HG03521 (cell line): ENCODE measurements around the gene PXDC1.
"Not testable (repeated sequence)": the region's sequence is repeated elsewhere in the genome, so short reads cannot be mapped to it uniquely, and the experiment has no call there.

Experiments used
- ATAC-seq: cut with Tn5 transposase; IDR thresholded peaks from one replicate; pipeline ENCODE4 v1.9.1; 2021; ENCODE audit warnings: mild to moderate bottlenecking, moderate library complexity; ENCODE audit not compliant: unreplicated experiment

The PXDC1 gene

DNA sequence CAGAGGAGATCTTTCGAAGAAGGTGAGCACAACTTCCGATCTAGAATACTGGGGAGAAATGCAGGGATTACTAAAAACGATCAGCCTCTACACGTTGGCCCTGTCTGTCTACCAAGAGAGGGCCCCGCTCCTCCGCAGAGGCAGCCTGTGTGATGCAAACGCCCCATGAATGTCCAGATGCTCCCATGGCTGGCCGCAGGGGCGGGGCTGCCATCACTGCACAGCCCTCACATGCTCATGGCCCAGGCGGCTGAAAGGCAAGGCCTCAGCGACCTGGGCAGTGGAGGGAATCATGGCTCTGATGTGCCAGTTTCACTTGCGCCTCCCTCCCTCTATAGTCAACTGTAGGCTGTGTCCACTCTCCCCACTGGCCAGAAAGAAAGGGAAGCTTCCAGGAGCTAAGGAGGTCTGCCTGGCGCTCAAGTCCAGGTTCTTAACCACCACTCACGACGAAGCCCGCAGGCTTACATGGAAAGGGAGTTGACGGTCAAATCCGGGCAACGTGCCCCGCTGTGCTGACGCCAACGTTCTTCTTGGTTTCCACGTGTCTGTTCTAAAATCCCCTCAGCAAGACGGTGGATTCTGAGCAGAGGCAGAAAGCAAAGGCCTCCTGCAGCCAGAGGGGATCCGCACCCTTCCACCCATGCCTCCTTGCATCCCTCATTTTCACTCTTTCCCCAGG lies 14.2 kb downstream of the PXDC1 start:
- no peak for ATAC-seq

DNA sequence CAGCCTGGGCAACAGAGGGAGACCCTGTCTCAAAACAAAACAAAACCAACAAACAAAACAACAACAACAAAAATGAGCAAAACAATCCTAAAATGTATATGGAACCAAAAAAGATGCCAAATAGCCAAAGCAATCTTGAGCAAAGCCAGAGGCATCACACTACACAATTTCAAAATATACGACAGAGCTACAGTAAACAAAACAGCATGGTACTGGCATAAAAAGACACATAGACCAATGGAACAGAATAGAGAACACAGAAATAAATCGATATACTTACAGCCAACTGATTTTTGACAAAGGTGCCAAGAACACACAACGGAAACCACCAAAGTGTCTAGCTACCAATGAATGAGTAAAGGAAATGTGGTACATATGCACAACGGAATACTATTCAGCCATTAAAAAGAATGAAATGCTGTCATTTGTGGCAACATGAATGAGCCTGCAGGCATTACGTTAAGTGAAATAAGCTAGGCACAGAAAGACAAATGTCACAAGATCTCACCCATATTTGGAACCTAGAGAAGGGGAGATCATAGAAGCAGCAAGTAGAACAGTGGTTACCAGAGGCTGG lies 16.4 kb downstream of the PXDC1 start:
- ATAC-seq: no peak

DNA sequence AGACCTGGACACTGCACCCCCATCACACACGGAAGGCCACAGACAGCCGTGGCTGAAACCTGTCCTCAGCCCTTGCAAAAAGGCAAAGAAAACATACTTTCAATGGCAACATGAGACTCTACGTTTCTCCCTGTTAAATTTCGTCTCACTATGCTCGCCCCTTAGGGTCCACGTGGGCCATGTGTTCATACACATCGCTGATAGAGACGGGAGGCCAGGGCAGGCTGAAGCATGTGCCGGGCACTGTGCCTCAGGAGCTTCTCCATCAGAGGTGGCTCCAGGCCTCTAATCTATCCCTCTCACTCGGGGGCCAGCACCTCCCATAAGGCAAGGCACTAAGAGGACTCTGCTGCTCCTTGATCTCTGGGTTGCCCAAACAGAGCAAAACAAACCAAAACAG lies 17.5 kb downstream of the PXDC1 start:
- ATAC-seq: no peak

DNA sequence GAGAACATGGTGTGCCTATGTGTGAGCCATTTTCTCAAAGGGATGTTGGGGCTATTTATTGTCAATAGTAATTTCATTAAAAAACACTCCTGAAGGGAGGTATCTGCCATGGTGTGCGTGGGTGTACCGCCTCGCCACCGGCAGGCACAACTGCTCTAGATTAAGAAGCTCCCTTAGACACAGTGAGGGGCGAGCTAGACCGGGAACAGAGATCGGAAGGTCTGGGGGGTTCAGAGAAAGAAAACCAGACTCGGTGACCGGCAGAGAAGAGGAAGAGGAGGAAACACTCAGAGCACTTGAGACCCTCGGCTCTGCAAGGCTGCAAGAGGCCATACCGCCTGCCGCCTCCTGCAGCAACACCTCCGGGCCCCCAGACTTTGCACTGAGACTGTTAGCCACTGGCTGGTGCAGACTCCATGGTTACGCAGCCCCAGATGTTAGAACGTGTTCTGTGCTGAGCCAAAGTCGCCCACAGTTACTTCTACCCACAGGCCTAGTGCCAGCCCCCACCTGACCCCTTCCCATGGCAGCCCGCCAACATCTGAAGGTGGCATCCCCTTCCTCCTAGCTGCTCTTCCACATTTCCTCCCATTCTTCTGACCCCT lies 18.1 kb downstream of the PXDC1 start:
- ATAC-seq: no peak

DNA sequence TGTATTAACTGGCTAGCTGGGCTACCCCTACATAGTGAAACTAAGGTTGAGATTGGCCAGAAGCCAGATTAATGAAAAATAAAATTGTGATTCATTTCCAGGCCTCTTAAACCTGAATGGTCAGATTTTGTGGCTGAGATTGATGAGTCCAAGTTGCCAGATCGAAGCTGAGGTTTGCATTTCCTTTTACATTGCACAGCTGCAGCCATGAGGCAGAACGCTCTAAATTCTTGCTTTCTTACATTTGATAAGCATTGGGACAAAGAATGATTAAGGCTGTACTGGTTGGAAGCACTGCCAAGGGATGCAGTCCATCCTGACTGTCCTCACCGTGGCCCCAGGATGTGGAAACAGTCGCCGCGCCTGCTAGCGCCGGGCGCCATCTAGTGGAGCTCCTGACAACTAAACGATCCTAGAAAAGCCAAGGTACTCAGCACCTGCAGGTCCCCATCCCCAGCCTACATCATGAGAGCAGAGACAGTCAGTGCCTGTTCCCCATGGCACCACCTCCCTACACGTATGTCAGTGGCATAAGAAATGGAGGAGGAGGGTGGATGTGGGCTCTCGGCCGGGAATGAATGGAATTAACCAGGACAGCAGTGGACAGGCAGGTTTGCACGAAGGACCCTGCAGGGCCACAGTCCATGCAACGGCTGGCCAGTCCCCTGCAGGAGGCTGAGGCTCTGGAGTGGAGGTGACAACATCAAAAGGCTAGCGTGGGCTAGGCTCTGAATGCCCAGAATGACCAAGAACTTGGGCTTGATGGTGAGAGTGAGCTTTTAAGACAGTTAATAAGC lies 19.0 kb downstream of the PXDC1 start:
- ATAC-seq: no peak

DNA sequence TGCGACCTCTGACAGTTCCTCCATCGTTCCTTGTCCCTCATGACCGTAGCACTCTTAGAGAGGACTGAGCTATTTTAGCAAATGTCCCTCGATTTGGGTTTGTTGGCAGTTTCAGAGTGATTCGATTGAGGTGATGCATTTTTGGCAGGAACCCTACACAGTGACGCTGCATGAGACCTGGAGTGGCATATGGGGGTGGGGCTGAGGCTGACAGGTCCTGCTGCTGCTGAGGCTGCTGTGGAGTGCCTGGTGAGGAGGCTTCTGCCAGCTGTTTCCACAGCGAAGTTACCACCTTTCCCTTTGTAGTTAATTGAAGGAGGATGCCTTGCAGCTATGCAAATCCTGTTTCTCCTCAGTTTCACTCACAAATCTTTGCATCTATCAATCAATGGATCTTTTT lies 19.8 kb downstream of the PXDC1 start:
- ATAC-seq: no peak

DNA sequence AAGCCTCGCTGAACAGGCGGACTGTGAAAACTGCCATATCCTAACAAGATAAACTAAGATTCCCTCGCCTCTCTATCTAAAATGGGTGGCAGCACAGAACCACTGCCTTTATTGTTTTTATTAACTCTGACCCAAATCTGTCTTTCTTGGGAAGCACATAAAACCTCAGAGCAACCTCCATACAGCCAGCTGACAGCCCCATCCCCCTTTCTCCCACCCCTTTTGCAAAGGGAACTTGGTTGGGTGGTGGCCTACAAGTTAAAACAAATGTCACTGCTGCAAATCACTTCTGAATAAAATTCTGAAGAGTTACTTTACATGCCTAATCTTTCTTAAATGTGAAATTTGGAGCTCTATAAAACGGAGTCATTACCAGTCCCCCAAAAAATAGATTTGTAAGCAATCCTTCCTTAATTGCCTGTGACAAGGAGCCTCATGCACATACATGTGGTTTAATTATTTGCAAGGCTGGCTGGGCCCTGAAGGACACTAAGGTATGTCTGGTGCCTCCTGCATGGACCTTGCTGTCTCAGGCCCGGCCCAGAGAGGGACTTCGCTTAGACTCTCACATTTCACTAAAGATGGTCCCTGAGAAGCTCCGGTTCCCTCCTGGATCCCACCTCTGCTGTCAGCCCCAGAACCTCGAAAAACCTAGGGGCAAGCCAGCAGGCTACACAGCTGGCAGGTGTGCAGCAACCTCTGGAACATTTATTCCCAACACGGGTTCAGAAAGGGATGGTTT lies 21.7 kb downstream of the PXDC1 start:
- ATAC-seq: no peak

DNA sequence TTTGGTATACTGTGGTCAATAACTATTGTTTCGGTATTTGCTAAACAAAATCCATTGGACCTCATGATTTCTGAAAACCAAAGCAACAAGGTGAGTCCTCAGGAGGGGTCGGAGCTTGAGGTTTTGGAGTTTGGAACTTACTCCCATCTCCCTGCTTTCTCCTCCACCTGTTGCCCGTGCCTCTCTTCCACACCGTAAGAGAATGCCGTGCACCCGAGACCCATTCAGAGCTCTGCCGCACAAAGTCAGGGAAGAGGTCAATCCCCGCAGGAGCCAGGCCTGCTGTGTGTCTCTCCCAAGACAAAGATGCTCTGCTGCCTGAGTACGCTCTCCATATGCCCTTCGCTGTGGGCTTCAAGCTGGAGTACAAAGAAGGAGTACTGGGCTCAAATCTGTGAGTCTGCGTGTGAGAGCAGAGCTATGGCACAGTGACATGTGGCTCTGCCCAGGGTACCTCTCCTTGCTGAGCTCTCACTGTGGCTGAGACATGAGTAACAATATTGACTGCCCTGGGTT lies 23.9 kb downstream of the PXDC1 start:
- no peak for ATAC-seq

DNA sequence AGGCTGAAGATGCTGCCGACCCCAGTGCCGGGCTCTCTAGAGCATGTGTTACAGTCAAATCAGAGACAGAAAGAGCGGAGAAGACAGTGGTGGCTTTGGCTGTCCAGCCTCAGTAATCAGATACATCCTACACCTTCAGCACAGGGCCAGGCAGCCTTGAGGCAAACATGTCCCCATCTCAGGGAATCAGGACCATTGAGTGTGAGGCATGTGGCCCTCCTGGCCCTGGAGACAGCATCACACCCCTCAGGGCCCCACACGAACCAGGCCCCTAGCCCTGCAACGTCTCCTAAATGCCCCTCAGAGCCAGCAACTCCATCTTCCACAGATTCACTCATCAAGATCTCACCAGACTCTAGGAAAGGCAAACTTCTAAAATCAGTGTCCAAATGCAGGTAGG lies 24.5 kb downstream of the PXDC1 start:
- ATAC-seq: no peak

DNA sequence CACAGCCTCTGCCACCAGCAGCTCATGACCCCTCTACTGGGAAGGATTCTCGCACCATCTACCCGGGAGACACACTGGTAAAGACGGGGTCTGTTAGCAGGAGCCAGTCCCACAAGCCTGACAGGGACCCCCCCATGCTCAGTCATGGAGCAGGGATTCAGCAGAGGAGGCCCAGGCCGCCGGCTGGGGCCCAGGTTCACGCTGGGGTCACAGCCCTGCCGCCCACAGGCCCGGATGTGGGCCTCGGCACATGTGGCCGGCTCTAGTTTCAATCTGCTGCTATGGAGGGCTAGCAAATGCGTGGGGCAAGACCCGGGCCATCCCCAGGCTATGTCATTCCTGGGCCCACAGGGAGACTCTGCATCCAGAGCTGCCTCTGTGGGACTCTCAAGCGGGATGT lies 25.1 kb downstream of the PXDC1 start:
- ATAC-seq: no peak

DNA sequence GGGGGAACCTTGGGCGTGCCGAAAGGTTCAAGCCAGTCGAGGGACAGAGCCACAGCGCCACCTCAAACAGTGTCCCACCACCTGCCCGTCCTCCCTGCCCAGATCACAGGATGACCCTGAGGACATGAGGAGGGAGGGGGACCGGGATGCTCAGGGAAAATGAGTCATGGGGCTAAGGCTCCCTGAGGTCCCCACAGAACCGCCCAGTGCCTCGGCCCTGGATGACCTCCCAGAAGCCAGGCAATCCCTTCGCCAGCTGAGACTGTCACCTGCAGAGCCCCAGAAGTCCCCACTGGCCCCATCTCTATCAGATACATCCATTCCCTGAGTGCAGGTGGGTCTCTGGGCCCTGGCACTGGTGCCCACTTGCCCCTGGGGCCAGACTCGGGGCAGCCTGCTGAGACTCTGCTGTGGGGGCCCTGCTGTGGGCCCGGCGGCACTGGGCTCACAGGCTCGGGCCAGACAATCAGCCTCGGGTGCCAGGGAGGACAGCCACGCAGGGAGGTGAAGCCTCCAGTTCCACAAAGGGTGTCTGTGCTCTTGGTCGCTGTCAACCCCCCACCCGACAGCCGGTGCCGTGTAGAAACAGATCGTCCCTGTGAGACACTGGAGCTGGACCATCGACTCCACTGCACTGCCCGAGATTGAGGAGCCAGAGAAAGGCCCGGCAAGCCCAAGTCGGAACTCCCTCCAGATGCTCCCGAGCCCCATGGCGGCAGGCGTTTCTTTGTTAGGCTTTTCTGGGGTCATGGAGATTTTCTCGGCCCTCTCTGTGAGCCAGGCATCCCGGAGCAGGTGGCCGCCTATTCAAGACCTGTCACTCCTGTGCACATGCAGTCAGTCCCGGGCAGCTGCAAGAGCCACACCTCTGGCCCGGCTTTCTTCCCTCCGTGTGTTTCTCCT lies 26.1 kb downstream of the PXDC1 start:
- ATAC-seq: no peak

DNA sequence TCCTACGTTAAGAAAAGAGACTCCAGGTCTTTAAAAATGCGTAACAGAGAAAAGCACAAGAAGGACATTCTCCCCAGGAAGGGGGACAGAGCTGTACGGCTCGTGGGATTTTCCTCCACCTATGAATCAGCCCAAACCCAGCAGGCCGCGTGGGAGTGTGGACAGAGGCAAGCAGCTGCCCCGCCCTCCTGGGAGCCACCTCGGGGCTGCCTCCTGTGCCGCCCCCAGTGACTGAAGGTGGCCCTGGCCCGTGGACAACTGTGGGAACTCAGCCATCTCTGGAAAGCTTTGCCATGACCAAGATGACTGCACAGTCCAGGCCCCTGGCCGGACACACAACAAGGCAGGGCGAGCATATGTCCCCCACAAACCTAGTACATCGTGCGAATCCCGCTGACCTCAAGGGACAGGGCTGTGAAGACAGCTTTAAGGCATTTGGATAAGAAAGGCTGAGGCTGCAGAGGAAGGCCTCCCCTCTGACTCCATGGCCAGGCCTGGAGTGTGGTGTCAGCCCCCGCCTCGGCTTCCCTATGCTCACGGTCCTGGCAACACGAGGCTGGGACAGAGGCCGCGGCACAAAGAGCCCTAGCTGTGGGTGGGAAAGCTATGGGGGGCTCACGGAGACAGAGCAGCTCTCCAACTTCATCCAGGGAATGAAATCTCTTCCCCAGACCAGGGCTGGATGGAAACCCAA lies 26.9 kb downstream of the PXDC1 start:
- ATAC-seq: no peak

DNA sequence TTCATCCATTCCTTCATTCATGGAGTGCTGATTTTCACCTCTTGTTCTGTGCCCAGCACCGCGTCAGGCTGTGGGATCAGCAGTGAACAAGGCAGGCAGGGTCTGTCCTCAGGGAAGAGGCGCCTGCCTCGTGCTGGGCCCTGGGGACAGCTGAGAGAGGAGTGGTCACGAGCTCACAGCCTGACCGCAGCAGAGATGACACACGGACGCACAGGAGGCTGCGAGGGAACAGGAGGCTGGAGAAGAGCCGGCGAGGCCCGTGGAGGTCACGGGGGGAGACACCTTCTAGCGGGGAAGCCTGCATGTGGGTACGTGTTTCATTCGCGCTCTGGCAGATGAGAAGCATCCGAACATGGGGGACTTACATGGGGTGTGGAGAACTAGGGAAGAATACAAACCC lies 27.5 kb downstream of the PXDC1 start:
- no peak for ATAC-seq

DNA sequence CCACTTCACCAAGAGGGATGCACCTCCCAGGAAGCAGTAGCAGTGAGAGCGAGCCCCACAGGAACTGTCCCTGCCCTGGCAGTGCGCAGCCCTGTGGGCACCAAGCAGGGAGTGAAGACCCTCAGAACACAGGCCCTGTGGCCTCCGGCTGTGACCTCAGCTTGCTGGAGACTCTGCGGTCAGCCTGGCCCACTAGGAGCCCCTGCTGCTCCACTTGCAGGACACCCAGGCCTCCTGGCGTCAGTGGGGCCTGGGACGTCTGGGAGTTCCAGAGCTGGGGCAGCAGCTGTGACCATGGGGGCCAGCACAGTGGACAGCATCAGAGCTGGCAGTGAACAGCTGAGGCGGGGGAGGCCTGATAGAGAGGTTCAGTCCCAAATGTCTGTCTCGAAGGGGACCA lies 28.3 kb downstream of the PXDC1 start:
- ATAC-seq: no peak

DNA sequence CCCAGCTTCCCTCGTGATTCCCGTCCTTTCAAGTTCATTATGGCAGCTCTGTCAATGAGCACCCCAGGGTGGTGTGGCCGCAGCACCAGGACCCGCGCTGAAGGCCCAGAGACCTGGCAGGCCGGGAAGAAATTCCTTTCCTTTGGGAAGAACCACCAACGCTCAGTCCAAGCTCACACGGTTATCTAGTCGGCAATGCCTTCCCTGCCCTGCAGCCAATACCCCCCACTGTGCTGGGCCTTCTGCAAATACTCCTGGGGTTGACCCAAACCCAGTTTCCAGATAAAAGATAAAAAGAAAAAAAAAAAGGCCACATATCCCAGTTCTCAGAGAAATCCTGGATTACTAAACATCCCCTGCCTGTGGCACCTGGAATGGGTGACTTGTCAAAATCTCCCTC lies 28.7 kb downstream of the PXDC1 start:
- ATAC-seq: no peak

DNA sequence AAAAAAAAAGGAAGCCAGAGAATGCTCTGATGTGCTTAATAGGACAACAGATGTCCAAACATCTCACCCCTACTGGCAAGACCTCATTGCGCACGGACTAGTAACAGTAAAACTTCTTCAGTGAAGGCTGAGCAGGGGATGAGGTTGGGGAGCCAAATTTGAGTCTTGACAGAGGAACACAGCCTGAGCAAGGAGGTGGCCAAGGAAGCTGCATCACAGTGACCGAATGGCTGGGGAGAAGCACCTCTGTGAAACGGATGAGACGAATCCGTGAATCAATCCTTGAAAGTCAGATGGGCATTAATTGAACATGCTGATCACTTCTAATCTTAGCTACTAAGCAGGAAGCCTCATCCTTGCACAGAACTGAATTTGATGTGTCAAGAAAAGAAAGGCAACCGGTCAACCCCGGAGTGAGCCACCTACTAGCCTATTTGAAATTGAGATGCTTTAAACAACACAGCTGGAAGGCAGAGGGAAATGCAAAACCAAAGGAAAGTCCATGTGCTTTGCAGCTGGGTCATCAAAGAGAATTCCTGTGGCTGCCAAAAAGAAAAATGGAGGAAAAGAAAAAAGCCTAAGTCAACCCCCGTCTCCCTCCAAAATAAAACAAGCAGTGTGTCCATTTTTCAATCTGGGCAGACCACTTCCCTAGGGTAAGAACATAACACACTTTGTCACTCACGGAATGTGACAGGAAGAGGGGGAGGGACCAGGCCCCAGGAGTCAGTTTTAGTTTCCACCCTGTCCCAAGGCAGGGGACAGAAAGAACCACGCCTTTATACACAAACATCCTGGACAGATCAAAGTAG lies 29.5 kb downstream of the PXDC1 start:
- ATAC-seq: no peak

DNA sequence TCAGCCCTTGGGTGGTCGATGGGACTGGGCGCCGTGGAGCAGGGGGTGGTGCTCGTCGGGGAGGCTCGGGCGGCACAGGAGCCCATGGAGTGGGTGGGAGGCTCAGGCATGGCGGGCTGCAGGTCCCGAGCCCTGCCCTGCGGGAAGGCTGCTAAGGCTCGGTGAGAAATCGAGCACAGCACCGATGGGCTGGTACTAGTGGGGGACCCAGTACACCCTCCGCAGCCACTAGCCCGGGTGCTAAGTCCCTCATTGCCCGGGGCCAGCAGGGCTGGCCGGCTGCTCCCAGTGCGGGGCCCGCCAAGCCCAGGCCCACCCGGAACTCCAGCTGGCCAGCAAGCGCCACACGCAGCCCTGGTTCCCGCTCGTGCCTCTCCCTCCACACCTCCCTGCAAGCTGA lies 30.7 kb downstream of the PXDC1 start:
- ATAC-seq: not testable (repeated sequence)

DNA sequence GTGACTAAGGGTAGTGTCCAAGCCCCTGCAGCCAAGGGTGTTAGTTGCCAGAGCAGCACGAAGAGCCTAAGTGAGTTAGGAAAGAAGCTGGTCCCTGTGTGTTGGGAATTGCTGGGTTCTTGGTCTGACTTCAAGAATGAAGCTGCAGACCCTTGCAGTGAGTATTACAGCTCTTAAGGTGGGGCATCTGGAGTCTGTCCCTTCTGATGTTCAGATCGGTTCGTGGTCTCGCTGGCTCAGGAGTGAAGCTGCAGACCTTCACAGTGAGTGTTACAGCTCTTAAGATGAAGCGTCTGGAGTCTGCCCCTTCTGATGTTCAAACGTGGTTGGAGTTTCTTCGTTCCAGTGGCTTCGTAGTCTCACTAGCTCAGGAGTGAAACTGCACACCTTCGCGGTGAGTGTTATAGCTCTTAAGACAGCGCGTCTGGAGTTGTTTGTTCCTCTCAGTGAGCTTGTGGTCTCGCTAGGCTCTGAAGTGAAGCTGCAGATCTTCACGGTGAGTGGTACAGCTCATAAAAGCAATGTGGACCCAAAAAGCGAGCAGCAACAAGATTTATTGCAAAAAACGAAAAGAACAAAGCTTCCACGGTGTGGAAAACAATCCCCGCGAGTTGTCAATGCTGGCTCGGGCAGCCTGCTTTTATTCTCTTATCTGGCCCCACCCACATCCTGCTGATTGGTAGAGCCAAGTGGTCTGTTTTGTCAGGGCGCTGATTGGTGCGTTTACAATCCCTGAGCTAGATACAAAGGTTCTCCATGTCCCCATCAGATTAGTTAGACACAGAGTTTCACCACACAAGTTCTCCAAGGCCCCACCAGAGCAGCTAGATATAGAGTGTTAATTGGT lies 31.8 kb downstream of the PXDC1 start:
- no peak for ATAC-seq
